ENCODE measurements around the gene GGCT. TPM values are rescaled to one million over a fixed set of nuclear protein-coding genes. Genes with fewer than 3 reads are reported as not detected.

GGCT gene
- total and polyA plus RNA-seq, 2 of the 8 experiments (the other 6 are each of a cell fraction or from before 2014, with no cell fraction given), result 50.0 to 129 TPM

GRCh38 chr7:30450983-30451497 is 53.6 kb downstream of the GGCT start:
- Histone ChIP-seq H2BK120ac (replicated peaks; ENCODE audit: low read depth, low read length) (no peak overlapping the region), H3K27me3 (replicated peaks in 1 of 4; ENCODE audit: control insufficient read depth in 3 of 4, extremely low read depth in 1 of 4, insufficient read depth in 3 of 4, low read length in 3 of 4) (no peaks in the 10 kb centered on the region), H3K23me2 (ENCODE audit: low read depth, low read length) (no peaks in the 10 kb centered on the region), H4K20me1 (replicated peaks in 1 of 2; ENCODE audit: control insufficient read depth in 1 of 2, insufficient read depth in 2 of 2, low read length in 2 of 2) (no peaks in the 10 kb centered on the region), H3K79me1 (ENCODE audit: low read depth, low read length) (0 out of 2 replicates have a peak, but pooled peaks cover 3% of the 10 kb centered on the region), H3K4me3 (ENCODE audit: extremely low read depth in 1 of 4, insufficient read depth in 2 of 4, low read depth in 3 of 4, low read length in 4 of 4) (no peak overlapping the region), H3K14ac (ENCODE audit: insufficient read length) (no peak overlapping the region), H2BK12ac (ENCODE audit: low read depth, low read length) (no peak overlapping the region), H4K5ac (ENCODE audit: insufficient read length, low read depth, low read length) (no peak overlapping the region), H4K8ac (ENCODE audit: extremely low read depth, insufficient read depth, low read length) (no peak overlapping the region; the same call in 1 of the 2 replicates), H2BK20ac (ENCODE audit: low read length) (no peak overlapping the region), H3K36me3 (ENCODE audit: control insufficient read depth in 2 of 4, insufficient read depth in 4 of 4, low read length in 3 of 4) (0 out of 8 replicates have a peak, but pooled peaks cover 0 to 2% (median 0%) of the 10 kb centered on the region in 4 experiments), H3K4ac (replicated peaks; ENCODE audit: insufficient read length, low read depth, low read length) (no peak overlapping the region), H3K4me2 (ENCODE audit: insufficient read depth in 1 of 2, low read depth in 2 of 2, low read length in 2 of 2) (no peak overlapping the region), H3K79me2 (ENCODE audit: control insufficient read depth in 1 of 2, insufficient read depth in 2 of 2, low read length in 2 of 2) (no peaks in the 10 kb centered on the region), H2AK5ac (ENCODE audit: low read depth, low read length) (no peak overlapping the region), H3K56ac (replicated peaks; ENCODE audit: insufficient read length, low read depth, low read length) (no peak overlapping the region), H2BK15ac (ENCODE audit: low read length) (no peak overlapping the region), H3K23ac (ENCODE audit: insufficient read length) (no peak overlapping the region), H3K4me1 (replicated peaks in 1 of 4; ENCODE audit: control insufficient read depth in 3 of 4, insufficient read depth in 4 of 4, low read length in 3 of 4) (peaks cover 0 to 9% (median 3%) of the 10 kb centered on the region in 4 experiments; a peak in 3 of 7 replicates), H3K18ac (ENCODE audit: extremely low read depth, low read length) (no peak overlapping the region; the same call in 1 of the 2 replicates), H2AFZ (ENCODE audit: low read length) (no peak overlapping the region), H3K9me3 (ENCODE audit: insufficient read depth in 2 of 2, low read depth in 1 of 2, low read length in 1 of 2) (no peaks in the 10 kb centered on the region), H2BK5ac (ENCODE audit: low read depth, low read length) (no peak overlapping the region), H3K9ac (replicated peaks in 1 of 4; ENCODE audit: extremely low read depth in 1 of 4, low read depth in 3 of 4, low read length in 3 of 4) (no peak overlapping the region), H4K91ac (replicated peaks; ENCODE audit: insufficient read length, low read length) (no peak overlapping the region), H3K27ac (ENCODE audit: low read depth, low read length) (no peak overlapping the region)
- ChIA-PET CTCF (ENCODE audit: partially characterized antibody) (interaction anchor here (0.6 to 1.8 kb wide), 4 partner anchors 15 to 634 kb away, joined by 3 to 5 read pairs (median 3); no protein-coding TSS in a partner anchor), POLR2A (ENCODE audit: partially characterized antibody) (interaction anchor here (1.7 kb wide), 1 partner anchor 21 kb away, joined by 4 read pairs; no protein-coding TSS in a partner anchor)
- no peak for DNase-seq (ENCODE audit: low read depth in 1 of 2, low spot score in 2 of 2)
- TF ChIP-seq PHF8 (conservative IDR thresholded peaks at IDR 0.05; ENCODE audit: low read depth, low read length), result no peak
- no peak for TF ChIP-seq SIRT6 (IDR thresholded peaks at IDR 0.05; ENCODE audit: low read length)
- TF ChIP-seq KDM4A (IDR thresholded peaks at IDR 0.05; ENCODE audit: low read depth, low read length, severe bottlenecking), result no peak
- TF ChIP-seq JUN (IDR thresholded peaks at IDR 0.05; ENCODE audit: low read depth, low read length), result no peak
- no peak for TF ChIP-seq YY1 (IDR thresholded peaks at IDR 0.05; ENCODE audit: low read depth, low read length)
- no peak for TF ChIP-seq POLR2A (IDR thresholded peaks at IDR 0.05; ENCODE audit: control extremely low read depth in 1 of 2, low read depth in 2 of 2, low read length in 2 of 2)
- 93% methylated on average over 20 of the region's 22 CpGs; no CpG with 5 or more reads in 1 of the 2 experiments for WGBS, 2 experiments (ENCODE audit: extremely low coverage in 1 of 2, insufficient coverage in 1 of 2, insufficient read length in 1 of 2, insufficient replicate concordance in 2 of 2, low coverage in 1 of 2, low lambda C conversion rate in 2 of 2, missing lambda C conversion rate in 1 of 2)
- FAIRE-seq, result no peak

Measured in H1 (cell line).